Testis (tissue), 2 donors: ENCODE results near the gene HOXC6.

ENCODE experiments used
- CTCF ChIP-seq, 3 experiments: fragments of 450-650 bp in 2 of 3; fragments of 200-600 bp in 1 of 3; sonication (generic) in 1 of 3; IDR thresholded peaks; one replicate each; pipeline ENCODE4 v1.5.1; 2016 to 2019; ENCODE audit warnings: antibody characterized with exemption in 3 of 3, mild to moderate bottlenecking in 2 of 3, moderate library complexity in 1 of 3
- POLR2A ChIP-seq: fragments of 450-650 bp; IDR thresholded peaks from one replicate; pipeline ENCODE4 v1.6.1; 2017; ENCODE audit warnings: antibody characterized with exemption, mild to moderate bottlenecking, moderate library complexity

GRCh38 chr12:54040648-54041047 is 12.4 kb downstream of the HOXC6 start:
- TF ChIP-seq POLR2A (no peak), CTCF (IDR thresholded peaks at IDR 0.05) (no peak)
